Transverse colon (tissue), 4 donors: ENCODE measurements around the gene KAT2A.

Experiments used
- POLR2A ChIP-seq: fragments of 450-650 bp; IDR thresholded peaks from one replicate; pipeline ENCODE4 v1.6.1; 2016; ENCODE audit warnings: antibody characterized with exemption, mild to moderate bottlenecking, moderate library complexity
- POLR2AphosphoS5 ChIP-seq, 3 donors: sonication (generic); formaldehyde crosslinking; IDR thresholded peaks; one replicate each; pipeline ENCODE4 v1.6.1; 2016; ENCODE audit warnings: antibody characterized with exemption in 3 of 3
- TF ChIP-seq, protein P1 (sequence below), 5 experiments: fragments of 200-600 bp in 3 of 5; fragments of 450-650 bp in 2 of 5; sonication (generic) in 3 of 5; IDR thresholded peaks; 1 replicate in 2 of 5; 2 replicates in 3 of 5; pipeline ENCODE4 v1.5.1; 2016 to 2017; ENCODE audit warnings: antibody characterized with exemption in 5 of 5, inconsistent platforms in 3 of 5, mild to moderate bottlenecking in 2 of 5, moderate library complexity in 1 of 5

- TF ChIP-seq POLR2A (no peak), POLR2AphosphoS5 (IDR thresholded peaks at IDR 0.05) (no peak)
- TF ChIP-seq, protein P1, sequence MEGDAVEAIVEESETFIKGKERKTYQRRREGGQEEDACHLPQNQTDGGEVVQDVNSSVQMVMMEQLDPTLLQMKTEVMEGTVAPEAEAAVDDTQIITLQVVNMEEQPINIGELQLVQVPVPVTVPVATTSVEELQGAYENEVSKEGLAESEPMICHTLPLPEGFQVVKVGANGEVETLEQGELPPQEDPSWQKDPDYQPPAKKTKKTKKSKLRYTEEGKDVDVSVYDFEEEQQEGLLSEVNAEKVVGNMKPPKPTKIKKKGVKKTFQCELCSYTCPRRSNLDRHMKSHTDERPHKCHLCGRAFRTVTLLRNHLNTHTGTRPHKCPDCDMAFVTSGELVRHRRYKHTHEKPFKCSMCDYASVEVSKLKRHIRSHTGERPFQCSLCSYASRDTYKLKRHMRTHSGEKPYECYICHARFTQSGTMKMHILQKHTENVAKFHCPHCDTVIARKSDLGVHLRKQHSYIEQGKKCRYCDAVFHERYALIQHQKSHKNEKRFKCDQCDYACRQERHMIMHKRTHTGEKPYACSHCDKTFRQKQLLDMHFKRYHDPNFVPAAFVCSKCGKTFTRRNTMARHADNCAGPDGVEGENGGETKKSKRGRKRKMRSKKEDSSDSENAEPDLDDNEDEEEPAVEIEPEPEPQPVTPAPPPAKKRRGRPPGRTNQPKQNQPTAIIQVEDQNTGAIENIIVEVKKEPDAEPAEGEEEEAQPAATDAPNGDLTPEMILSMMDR (IDR thresholded peaks at IDR 0.05), result no peak
These were observed 11.8 kb upstream of the KAT2A start for GRCh38 chr17:42132941-42133340.
